GM18499 (cell line): ENCODE results near the gene KIF18A.

Experiments used
- ATAC-seq: cut with Tn5 transposase; IDR thresholded peaks from one replicate; pipeline ENCODE4 v1.9.1; 2021; ENCODE audit warnings: moderate number of reproducible peaks; ENCODE audit not compliant: insufficient read depth, unreplicated experiment

KIF18A gene

GRCh38 chr11:28049338-28050216, 58.4 kb downstream of the KIF18A start:
- no peak for ATAC-seq

- ATAC-seq: no peak
Observed at GRCh38 chr11:28048812-28049211, 59.1 kb downstream of the KIF18A start.

- no peak for ATAC-seq
Observed at GRCh38 chr11:28043930-28044709, 63.8 kb downstream of the KIF18A start.

GRCh38 chr11:28040384-28040783, 67.6 kb downstream of the KIF18A start:
- no peak for ATAC-seq

GRCh38 chr11:28038775-28039174, 69.2 kb downstream of the KIF18A start:
- no peak for ATAC-seq

- no peak for ATAC-seq
Observed at GRCh38 chr11:28026634-28027290, 81.2 kb downstream of the KIF18A start.

GRCh38 chr11:28017816-28018215, 90.1 kb downstream of the KIF18A start:
- no peak for ATAC-seq

- ATAC-seq: no peak
Observed at GRCh38 chr11:28011813-28012212, 96.1 kb downstream of the KIF18A start.

- ATAC-seq: no peak
Observed at GRCh38 chr11:28009996-28010395, 98.0 kb downstream of the KIF18A start.

GRCh38 chr11:28009388-28009787, 98.6 kb downstream of the KIF18A start:
- no peak for ATAC-seq

- no peak for ATAC-seq
Observed at GRCh38 chr11:28003615-28004014, 104.3 kb downstream of the KIF18A start.

- ATAC-seq: no peak
Observed at GRCh38 chr11:27998552-27998951, 109.4 kb downstream of the KIF18A start.

GRCh38 chr11:27997344-27997743, 110.6 kb downstream of the KIF18A start:
- ATAC-seq: no peak

- no peak for ATAC-seq
Observed at GRCh38 chr11:27996066-27996465, 111.9 kb downstream of the KIF18A start.

- no peak for ATAC-seq
Observed at GRCh38 chr11:27995083-27995482, 112.9 kb downstream of the KIF18A start.

GRCh38 chr11:27991736-27992135, 116.2 kb downstream of the KIF18A start:
- ATAC-seq: no peak

- ATAC-seq: no peak
Observed at GRCh38 chr11:27977527-27977926, 130.4 kb downstream of the KIF18A start.

- no peak for ATAC-seq
Observed at GRCh38 chr11:27977031-27977430, 130.9 kb downstream of the KIF18A start.

- no peak for ATAC-seq
Observed at GRCh38 chr11:27976262-27976661, 131.7 kb downstream of the KIF18A start.

GRCh38 chr11:27973851-27974536, 134.0 kb downstream of the KIF18A start:
- no peak for ATAC-seq
